Stimulated activated naive CD8-positive, alpha-beta T cell treated with anti-CD3 and anti-CD28 coated beads, Interleukin-15, Interleukin-2, amounts not matched to agents 100 ng/mL and 50 ng/mL, for 24 hours (primary cell): ENCODE data around the gene POU2AF1.
"Not testable (repeated sequence)": the region's sequence is repeated elsewhere in the genome, so short reads cannot be mapped to it uniquely, and the experiment has no call there.

Experiments used
- H3K27ac Mint-ChIP-seq: one replicate; pipeline ENCODE4 v1.8.0; 2021; ENCODE audit warnings: mild to moderate bottlenecking, mixed read lengths
- H3K27me3 Mint-ChIP-seq: one replicate; pipeline ENCODE4 v1.8.0; 2021; ENCODE audit warnings: mixed read lengths
- H3K36me3 Mint-ChIP-seq: one replicate; pipeline ENCODE4 v1.8.0; 2021; ENCODE audit warnings: low read depth, mixed read lengths
- H3K4me1 Mint-ChIP-seq: one replicate; pipeline ENCODE4 v1.8.0; 2021; ENCODE audit warnings: low read depth, mixed read lengths
- H3K4me3 Mint-ChIP-seq: one replicate; pipeline ENCODE4 v1.8.0; 2021; ENCODE audit warnings: mild to moderate bottlenecking, mixed read lengths
- H3K9me3 Mint-ChIP-seq: one replicate; pipeline ENCODE4 v1.8.0; 2021; ENCODE audit warnings: mixed read lengths

POU2AF1 gene

GRCh38 chr11:111336062-111336461 is 43.0 kb downstream of the POU2AF1 start:
- no peak overlapping the region for H3K27ac Mint-ChIP-seq
- H3K4me3 Mint-ChIP-seq = no peak overlapping the region

GRCh38 chr11:111335549-111335948 is 43.5 kb downstream of the POU2AF1 start:
- Mint-ChIP-seq H3K9me3 (peaks cover 10% of the 10 kb centered on the region), H3K27ac (no peak overlapping the region), H3K36me3 (peaks cover 6% of the 10 kb centered on the region)

More at GRCh38 chr11:111336062-111336461, 43.0 kb downstream of the POU2AF1 start:
- H3K36me3 Mint-ChIP-seq = peaks cover 6% of the 10 kb centered on the region
- H3K27me3 Mint-ChIP-seq = no peaks in the 10 kb centered on the region
- no peaks in the 10 kb centered on the region for H3K4me1 Mint-ChIP-seq
- H3K9me3 Mint-ChIP-seq = peaks cover 10% of the 10 kb centered on the region

GRCh38 chr11:111334532-111335502 is 44.3 kb downstream of the POU2AF1 start:
- Mint-ChIP-seq H3K4me3 (no peak overlapping the region), H3K4me1 (no peaks in the 10 kb centered on the region), H3K36me3 (peaks cover 4% of the 10 kb centered on the region), H3K27me3 (no peaks in the 10 kb centered on the region), H3K27ac (no peak overlapping the region), H3K9me3 (peaks cover 5% of the 10 kb centered on the region)

More at GRCh38 chr11:111335549-111335948, 43.5 kb downstream of the POU2AF1 start:
- Mint-ChIP-seq H3K4me1 (no peaks in the 10 kb centered on the region), H3K27me3 (no peaks in the 10 kb centered on the region), H3K4me3 (no peak overlapping the region)

GRCh38 chr11:111331711-111332479 is 47.2 kb downstream of the POU2AF1 start:
- Mint-ChIP-seq H3K27me3 (no peaks in the 10 kb centered on the region), H3K9me3 (no peaks in the 10 kb centered on the region), H3K4me3 (no peak overlapping the region), H3K27ac (no peak overlapping the region), H3K36me3 (no peaks in the 10 kb centered on the region), H3K4me1 (no peaks in the 10 kb centered on the region)

GRCh38 chr11:111330234-111330893 is 48.7 kb downstream of the POU2AF1 start:
- Mint-ChIP-seq H3K27me3 (no peaks in the 10 kb centered on the region), H3K4me3 (no peak overlapping the region), H3K27ac (no peak overlapping the region), H3K9me3 (no peaks in the 10 kb centered on the region), H3K36me3 (no peaks in the 10 kb centered on the region), H3K4me1 (no peaks in the 10 kb centered on the region)

GRCh38 chr11:111329306-111330204 is 49.5 kb downstream of the POU2AF1 start:
- H3K27me3 Mint-ChIP-seq = no peaks in the 10 kb centered on the region
- no peaks in the 10 kb centered on the region for H3K4me1 Mint-ChIP-seq
- H3K27ac Mint-ChIP-seq = no peak overlapping the region
- no peaks in the 10 kb centered on the region for H3K36me3 Mint-ChIP-seq
- H3K9me3 Mint-ChIP-seq = no peaks in the 10 kb centered on the region
- no peak overlapping the region for H3K4me3 Mint-ChIP-seq

GRCh38 chr11:111327908-111328624 is 51.0 kb downstream of the POU2AF1 start:
- H3K4me3 Mint-ChIP-seq = no peak overlapping the region
- no peaks in the 10 kb centered on the region for H3K9me3 Mint-ChIP-seq
- H3K4me1 Mint-ChIP-seq = no peaks in the 10 kb centered on the region
- no peaks in the 10 kb centered on the region for H3K27me3 Mint-ChIP-seq
- H3K36me3 Mint-ChIP-seq = no peaks in the 10 kb centered on the region
- no peak overlapping the region for H3K27ac Mint-ChIP-seq

GRCh38 chr11:111326824-111327223 is 52.3 kb downstream of the POU2AF1 start:
- Mint-ChIP-seq H3K9me3 (no peaks in the 10 kb centered on the region), H3K27ac (no peak overlapping the region), H3K4me3 (no peak overlapping the region), H3K36me3 (no peaks in the 10 kb centered on the region), H3K4me1 (no peaks in the 10 kb centered on the region), H3K27me3 (no peaks in the 10 kb centered on the region)

- no peak overlapping the region for H3K4me3 Mint-ChIP-seq
- no peaks in the 10 kb centered on the region for H3K4me1 Mint-ChIP-seq
- H3K9me3 Mint-ChIP-seq = no peaks in the 10 kb centered on the region
- no peaks in the 10 kb centered on the region for H3K36me3 Mint-ChIP-seq
- H3K27ac Mint-ChIP-seq = no peak overlapping the region
- no peaks in the 10 kb centered on the region for H3K27me3 Mint-ChIP-seq
Measured at GRCh38 chr11:111325259-111325658, 53.8 kb downstream of the POU2AF1 start.

GRCh38 chr11:111324277-111324720 is 54.8 kb downstream of the POU2AF1 start:
- Mint-ChIP-seq H3K27me3 (no peaks in the 10 kb centered on the region), H3K9me3 (no peaks in the 10 kb centered on the region)

GRCh38 chr11:111322534-111322933 is 56.5 kb downstream of the POU2AF1 start:
- Mint-ChIP-seq H3K4me1 (no peaks in the 10 kb centered on the region), H3K4me3 (no peak overlapping the region), H3K27me3 (no peaks in the 10 kb centered on the region), H3K36me3 (no peaks in the 10 kb centered on the region), H3K27ac (no peak overlapping the region), H3K9me3 (no peaks in the 10 kb centered on the region)

More at GRCh38 chr11:111324277-111324720, 54.8 kb downstream of the POU2AF1 start:
- H3K4me1 Mint-ChIP-seq = no peaks in the 10 kb centered on the region
- H3K27ac Mint-ChIP-seq = no peak overlapping the region
- no peak overlapping the region for H3K4me3 Mint-ChIP-seq
- H3K36me3 Mint-ChIP-seq = no peaks in the 10 kb centered on the region

- Mint-ChIP-seq H3K4me1 (no peaks in the 10 kb centered on the region), H3K36me3 (no peaks in the 10 kb centered on the region), H3K4me3 (no peak overlapping the region), H3K27me3 (peaks cover 8% of the 10 kb centered on the region), H3K27ac (no peak overlapping the region), H3K9me3 (no peaks in the 10 kb centered on the region)
Measured at GRCh38 chr11:111320728-111321568, 58.1 kb downstream of the POU2AF1 start.

- peaks cover 13% of the 10 kb centered on the region for H3K27me3 Mint-ChIP-seq
- H3K9me3 Mint-ChIP-seq, H3K4me3 Mint-ChIP-seq, H3K36me3 Mint-ChIP-seq, H3K27ac Mint-ChIP-seq, H3K4me1 Mint-ChIP-seq: not testable (repeated sequence)
Measured at GRCh38 chr11:111320199-111320598, 58.9 kb downstream of the POU2AF1 start.
